ENCODE measurements around the gene CDCA5. TPM values are rescaled to one million over a fixed set of nuclear protein-coding genes. Genes with fewer than 3 reads are reported as not detected.

The CDCA5 gene
- 2.8 and 31.4 TPM in 2 replicates for total RNA-seq

GRCh38 chr11:65083834-65084597 is at the start of gene CDCA5, which contains the start of gene ZFPL1:
Gene CDCA5, minus strand, starts transcription at chr11:65084040. Its CDS starts 62 bp downstream, at chr11:65083978.
Gene ZFPL1, plus strand, starts transcription at chr11:65084222. Its CDS starts 477 bp downstream, at chr11:65084699.

GRCh38 chr11:65121865-65122696 is 38.2 kb upstream of the CDCA5 start, which contains the start of the genes FAU and MRPL49:
Gene FAU, minus strand, starts transcription at chr11:65122134. Its CDS starts 321 bp downstream, at chr11:65121813.
Gene MRPL49, plus strand, starts transcription at chr11:65122321. Its CDS starts 26 bp downstream, at chr11:65122347.

GRCh38 chr11:65117206-65118096 is 33.6 kb upstream of the CDCA5 start, which contains the start of gene ZNHIT2:
Gene ZNHIT2, minus strand, starts transcription at chr11:65117701. Its CDS starts 48 bp downstream, at chr11:65117653.

GRCh38 chr11:65111744-65112545 is 28.1 kb upstream of the CDCA5 start, which contains the start of gene TM7SF2:
Gene TM7SF2, plus strand, starts transcription at chr11:65111872. Its CDS starts 144 bp downstream, at chr11:65112016.

GRCh38 chr11:65095974-65096806 is 12.3 kb upstream of the CDCA5 start, which contains the start of gene VPS51:
Gene VPS51, plus strand, starts transcription at chr11:65096214. Its CDS starts 37 bp downstream, at chr11:65096251.

GRCh38 chr11:65058419-65059054 is 25.3 kb downstream of the CDCA5 start, which contains the start of gene NAALADL1:
Gene NAALADL1, minus strand, starts transcription at chr11:65058553. Its CDS starts 32 bp downstream, at chr11:65058521.

GRCh38 chr11:65040847-65041622 is 42.8 kb downstream of the CDCA5 start, which contains the start of gene SAC3D1:
Gene SAC3D1, plus strand, starts transcription at chr11:65041210. Its CDS starts 83 bp downstream, at chr11:65041293.

Other genes starting within 250 kb of the CDCA5 start
- gene CDC42BPG, start 239.4 kb downstream of the CDCA5 start, total RNA-seq = 2.1 and 10.1 TPM in 2 replicates
- 109 and 125 TPM in 2 replicates for gene EHD1, start 205.4 kb downstream of the CDCA5 start, total RNA-seq
- gene ATG2A, start 166.8 kb downstream of the CDCA5 start, total RNA-seq = 27.2 and 29.9 TPM in 2 replicates
- gene PPP2R5B, start 159.4 kb downstream of the CDCA5 start, total RNA-seq = 14.3 and 24.8 TPM in 2 replicates
- gene GPHA2, start 148.1 kb downstream of the CDCA5 start, total RNA-seq = not detected in 2 replicates
- not detected in 2 replicates for gene MAJIN, start 111.9 kb downstream of the CDCA5 start, total RNA-seq
- gene BATF2, start 87.1 kb downstream of the CDCA5 start, total RNA-seq = 0.65 and 1.3 TPM in 2 replicates
- 183 and 212 TPM in 2 replicates for gene ARL2, start 69.9 kb downstream of the CDCA5 start, total RNA-seq
- gene SNX15, start 56.6 kb downstream of the CDCA5 start, total RNA-seq = 18.9 and 25.1 TPM in 2 replicates
- 20.3 and 39.6 TPM in 2 replicates for gene SAC3D1, start 42.8 kb downstream of the CDCA5 start, total RNA-seq
- gene NAALADL1, start 25.5 kb downstream of the CDCA5 start, total RNA-seq = 18.1 and 36.8 TPM in 2 replicates
- gene ZFPL1, start 182 bp upstream of the CDCA5 start, total RNA-seq = 67.4 and 68.3 TPM in 2 replicates
- gene VPS51, start 12.2 kb upstream of the CDCA5 start, total RNA-seq = 162 and 269 TPM in 2 replicates
- 33.1 and 114 TPM in 2 replicates for gene TM7SF2, start 27.8 kb upstream of the CDCA5 start, total RNA-seq
- gene ZNHIT2, start 33.7 kb upstream of the CDCA5 start, total RNA-seq = 20.2 and 20.5 TPM in 2 replicates
- 376 and 394 TPM in 2 replicates for gene FAU, start 38.1 kb upstream of the CDCA5 start, total RNA-seq
- 56.3 and 84.7 TPM in 2 replicates for gene MRPL49, start 38.3 kb upstream of the CDCA5 start, total RNA-seq
- 19.7 and 21.0 TPM in 2 replicates for gene SYVN1, start 50.5 kb upstream of the CDCA5 start, total RNA-seq
- not detected in 2 replicates for gene SPDYC, start 86.2 kb upstream of the CDCA5 start, total RNA-seq
- gene CAPN1, start 97.9 kb upstream of the CDCA5 start, total RNA-seq = 327 and 383 TPM in 2 replicates
- gene POLA2, start 177.9 kb upstream of the CDCA5 start, total RNA-seq = 6.7 and 28.8 TPM in 2 replicates
- gene CDC42EP2, start 230.8 kb upstream of the CDCA5 start, total RNA-seq = 19.9 and 24.8 TPM in 2 replicates
- gene DPF2, start 249.8 kb upstream of the CDCA5 start, total RNA-seq = 37.2 and 41.3 TPM in 2 replicates

All from mesangial cell (primary cell).